ENCODE measurements around the gene NMD3. TPM values are rescaled to one million over a fixed set of nuclear protein-coding genes. Genes with fewer than 3 reads are reported as not detected.

The NMD3 gene
- total RNA-seq, 1 donor from 2014 or later, result 49.1 TPM

- Histone ChIP-seq H3K4me3 (no peak overlapping the region), H3K27ac (no peak overlapping the region), H3K4me1 (no peaks in the 10 kb centered on the region), H3K36me3 (peaks cover 0 to 57% of the 10 kb centered on the region in 2 donors), H3K9me3 (no peaks in the 10 kb centered on the region), H3K27me3 (no peaks in the 10 kb centered on the region)
- TF ChIP-seq POLR2A (IDR thresholded peaks at IDR 0.05) (no peak), POLR2AphosphoS5 (IDR thresholded peaks at IDR 0.05; ENCODE audit: insufficient read depth in 1 of 2, low read depth in 1 of 2) (no peak)
- DNase-seq (ENCODE audit: extremely low spot score in 2 of 2), result no peak
- intact Hi-C loops (cut with DNase I), result no loop called here
Measured at GRCh38 chr3:161247049-161247448, 25.9 kb downstream of the NMD3 start.

DNA sequence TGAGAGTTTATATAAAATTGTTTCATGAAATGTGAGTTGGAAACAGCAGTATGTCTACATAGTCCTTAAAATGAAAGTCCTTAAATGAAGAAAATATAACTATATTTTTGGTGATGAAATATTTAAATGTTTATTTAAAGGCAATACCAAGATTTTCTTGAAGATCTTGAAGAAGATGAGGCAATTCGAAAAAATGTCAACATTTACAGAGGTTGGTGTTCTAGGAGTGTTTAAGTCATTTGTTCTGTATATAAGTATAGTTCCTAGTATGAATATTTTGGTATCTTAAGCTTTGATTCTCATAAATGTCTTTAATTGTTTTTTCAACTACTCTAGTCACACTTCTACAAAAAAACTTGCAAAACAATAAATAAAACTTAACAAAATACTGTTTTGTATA lies 29.0 kb downstream of the NMD3 start:
- Histone ChIP-seq H3K4me1 (no peaks in the 10 kb centered on the region), H3K27ac (no peak overlapping the region), H3K27me3 (no peaks in the 10 kb centered on the region), H3K4me3 (no peak overlapping the region), H3K9me3 (no peaks in the 10 kb centered on the region), H3K36me3 (peaks cover 0 to 55% of the 10 kb centered on the region in 2 donors)
- DNase-seq (ENCODE audit: extremely low spot score in 2 of 2), result no peak
- intact Hi-C loops (cut with DNase I), result no loop called here
- TF ChIP-seq CTCF (IDR thresholded peaks at IDR 0.05), result no peak
- TF ChIP-seq POLR2AphosphoS5 (IDR thresholded peaks at IDR 0.05; ENCODE audit: insufficient read depth in 1 of 2, low read depth in 1 of 2), result no peak
- no peak for TF ChIP-seq POLR2A (IDR thresholded peaks at IDR 0.05)

- no peak for DNase-seq (ENCODE audit: extremely low spot score in 2 of 2)
- no peak for TF ChIP-seq CTCF (IDR thresholded peaks at IDR 0.05)
- TF ChIP-seq POLR2AphosphoS5 (IDR thresholded peaks at IDR 0.05; ENCODE audit: insufficient read depth in 1 of 2, low read depth in 1 of 2), result no peak
- no peak for TF ChIP-seq POLR2A (IDR thresholded peaks at IDR 0.05)
- intact Hi-C loops (cut with DNase I), result no loop called here
- no peaks in the 10 kb centered on the region for H3K9me3 ChIP-seq
- H3K27ac ChIP-seq, result no peak overlapping the region
- H3K36me3 ChIP-seq, result peaks cover 0 to 55% of the 10 kb centered on the region in 2 donors
- H3K27me3 ChIP-seq, result no peaks in the 10 kb centered on the region
- H3K4me1 ChIP-seq, result no peaks in the 10 kb centered on the region
- no peak overlapping the region for H3K4me3 ChIP-seq
Measured at GRCh38 chr3:161251716-161252115, 30.6 kb downstream of the NMD3 start.

DNA sequence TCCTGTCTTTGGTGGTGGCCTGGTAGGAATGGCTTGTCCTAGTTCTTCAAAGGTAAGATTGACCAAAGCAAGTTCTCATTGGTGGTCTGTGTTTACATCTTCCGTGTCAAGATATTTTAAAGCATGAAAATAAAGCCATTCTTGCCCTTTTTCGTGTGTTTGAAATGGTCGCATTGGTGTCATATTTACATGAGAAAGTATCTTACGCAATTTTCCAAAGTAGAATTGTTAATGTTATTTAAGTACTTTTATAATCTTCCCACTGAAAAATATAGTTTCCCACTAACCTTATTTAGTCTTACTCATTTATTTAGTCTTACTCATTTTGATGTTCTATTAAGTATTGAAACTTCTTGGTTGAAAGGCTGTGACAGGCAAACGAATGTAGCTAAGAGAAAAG lies 31.0 kb downstream of the NMD3 start:
- DNase-seq (ENCODE audit: extremely low spot score in 2 of 2), result no peak
- no peaks in the 10 kb centered on the region for H3K4me1 ChIP-seq
- H3K27me3 ChIP-seq, result no peaks in the 10 kb centered on the region
- H3K9me3 ChIP-seq, result no peaks in the 10 kb centered on the region
- H3K4me3 ChIP-seq, result no peak overlapping the region
- intact Hi-C loops (cut with DNase I), result no loop called here
- TF ChIP-seq POLR2A (IDR thresholded peaks at IDR 0.05) (no peak), POLR2AphosphoS5 (IDR thresholded peaks at IDR 0.05; ENCODE audit: insufficient read depth in 1 of 2, low read depth in 1 of 2) (no peak), CTCF (IDR thresholded peaks at IDR 0.05) (no peak)
- no peak overlapping the region for H3K27ac ChIP-seq
- H3K36me3 ChIP-seq, result peaks cover 0 to 53% of the 10 kb centered on the region in 2 donors

- H3K36me3 ChIP-seq, result peaks cover 0 to 37% of the 10 kb centered on the region in 2 donors
- no peak overlapping the region for H3K27ac ChIP-seq
- H3K4me3 ChIP-seq, result no peak overlapping the region
- no peak for TF ChIP-seq POLR2A (IDR thresholded peaks at IDR 0.05)
- TF ChIP-seq CTCF (IDR thresholded peaks at IDR 0.05), result no peak
- TF ChIP-seq POLR2AphosphoS5 (IDR thresholded peaks at IDR 0.05; ENCODE audit: insufficient read depth in 1 of 2, low read depth in 1 of 2), result no peak
- no peak for DNase-seq (ENCODE audit: extremely low spot score in 2 of 2)
- intact Hi-C loops (cut with DNase I), result no loop called here
- no peaks in the 10 kb centered on the region for H3K4me1 ChIP-seq
- no peaks in the 10 kb centered on the region for H3K9me3 ChIP-seq
- no peaks in the 10 kb centered on the region for H3K27me3 ChIP-seq
Measured at GRCh38 chr3:161253711-161254110, 32.6 kb downstream of the NMD3 start.

Data from vagina (tissue), 2 donors.